SK-N-SH treated with all-trans-retinoic acid at 6 μM for 48 hours (cell line): ENCODE data around the gene KIT.

Source experiments
- ATAC-seq: fragments of 200-7000 bp; cut with Tn5 transposase; 3 replicates; pipeline ENCODE4 v1.9.1; 2020; ENCODE audit warnings: mild to moderate bottlenecking, moderate library complexity
- ARNTL ChIP-seq: fragments of 450-650 bp; formaldehyde crosslinking; IDR thresholded peaks from 2 replicates; pipeline ENCODE4 v1.5.0; 2020; ENCODE audit warnings: low read depth, mild to moderate bottlenecking, moderate library complexity, borderline replicate concordance
- BACH2 ChIP-seq: fragments of 250-450 bp; sonication (Bioruptor Pico); IDR thresholded peaks from 2 replicates; pipeline ENCODE4 v1.9.0; 2021; ENCODE audit warnings: mild to moderate bottlenecking, borderline replicate concordance
- CSDC2 ChIP-seq: fragments of 250-450 bp; sonication (Bioruptor Pico); IDR thresholded peaks from 2 replicates; pipeline ENCODE4 v1.5.0; 2020; ENCODE audit warnings: mild to moderate bottlenecking, moderate library complexity
- GLIS3 ChIP-seq: fragments of 250-450 bp; sonication (Bioruptor Pico); IDR thresholded peaks from 2 replicates; pipeline ENCODE4 v1.5.0; 2020; ENCODE audit warnings: mild to moderate bottlenecking, moderate library complexity
- ISL1 ChIP-seq: fragments of 250-450 bp; sonication (Bioruptor Pico); IDR thresholded peaks from 2 replicates; pipeline ENCODE4 v2.1.2; 2022; ENCODE audit warnings: mild to moderate bottlenecking, moderate library complexity
- OSR1 ChIP-seq: fragments of 250-450 bp; sonication (Bioruptor Pico); IDR thresholded peaks from 2 replicates; pipeline ENCODE4 v1.8.0; 2022; ENCODE audit warnings: moderate library complexity, mild to moderate bottlenecking, inconsistent platforms
- PPARA ChIP-seq: fragments of 250-450 bp; sonication (Bioruptor Pico); IDR thresholded peaks from 2 replicates; pipeline ENCODE4 v1.5.0; 2020; ENCODE audit warnings: mild to moderate bottlenecking, borderline replicate concordance
- RARB ChIP-seq: fragments of 250-450 bp; sonication (Bioruptor Pico); IDR thresholded peaks from 2 replicates; pipeline ENCODE4 v1.8.0; 2021; ENCODE audit warnings: mild to moderate bottlenecking, moderate library complexity
- SNAI2 ChIP-seq: fragments of 250-450 bp; sonication (Bioruptor Pico); IDR thresholded peaks from 2 replicates; pipeline ENCODE4 v1.5.0; 2020; ENCODE audit warnings: mild to moderate bottlenecking, moderate library complexity
- TCF4 ChIP-seq: fragments of 250-450 bp; sonication (Bioruptor Pico); IDR thresholded peaks from 2 replicates; pipeline ENCODE4 v1.8.0; 2021; ENCODE audit warnings: mild to moderate bottlenecking, moderate library complexity, borderline replicate concordance
- TOX ChIP-seq: fragments of 250-450 bp; sonication (Bioruptor Pico); IDR thresholded peaks from 2 replicates; pipeline ENCODE4 v1.8.0; 2021; ENCODE audit warnings: mild to moderate bottlenecking, moderate library complexity, borderline replicate concordance
- ZC3H10 ChIP-seq: fragments of 250-450 bp; sonication (Bioruptor Pico); IDR thresholded peaks from 2 replicates; pipeline ENCODE4 v1.5.1; 2021; ENCODE audit warnings: mild to moderate bottlenecking, moderate library complexity
- ZFP3 ChIP-seq: fragments of 250-450 bp; sonication (Bioruptor Pico); IDR thresholded peaks from 2 replicates; pipeline ENCODE4 v1.5.0; 2020; ENCODE audit warnings: mild to moderate bottlenecking, moderate library complexity
- ZFP30 ChIP-seq: fragments of 450-650 bp; formaldehyde crosslinking; IDR thresholded peaks from 2 replicates; pipeline ENCODE4 v1.5.0; 2022; ENCODE audit warnings: mild to moderate bottlenecking, moderate library complexity
- ZNF565 ChIP-seq: fragments of 450-650 bp; formaldehyde crosslinking; conservative IDR thresholded peaks from 2 replicates; pipeline ENCODE4 v1.5.0; 2020; ENCODE audit warnings: low read depth, mild to moderate bottlenecking, moderate library complexity
- ZNF70 ChIP-seq: fragments of 450-650 bp; formaldehyde crosslinking; IDR thresholded peaks from 2 replicates; pipeline ENCODE4 v1.5.0; 2020; ENCODE audit warnings: mild to moderate bottlenecking, moderate library complexity
- ZNF8 ChIP-seq: fragments of 450-650 bp; formaldehyde crosslinking; IDR thresholded peaks from 2 replicates; pipeline ENCODE4 v1.5.0; 2020; ENCODE audit warnings: mild to moderate bottlenecking, moderate library complexity
- TF ChIP-seq, protein P1 (sequence below): fragments of 250-450 bp; sonication (Bioruptor Pico); IDR thresholded peaks from 2 replicates; pipeline ENCODE4 v1.5.0; 2020; ENCODE audit warnings: mild to moderate bottlenecking, moderate library complexity
- TF ChIP-seq, protein P2 (sequence below): fragments of 250-450 bp; sonication (Bioruptor Pico); IDR thresholded peaks from 2 replicates; pipeline ENCODE4 v1.8.0; 2020; ENCODE audit warnings: mild to moderate bottlenecking, moderate library complexity, borderline replicate concordance
- TF ChIP-seq, protein P3 (sequence below): fragments of 250-450 bp; sonication (Bioruptor Pico); IDR thresholded peaks from 2 replicates; pipeline ENCODE4 v1.8.0; 2021; ENCODE audit warnings: low read depth, mild to moderate bottlenecking, moderate library complexity, borderline replicate concordance

KIT gene

DNA sequence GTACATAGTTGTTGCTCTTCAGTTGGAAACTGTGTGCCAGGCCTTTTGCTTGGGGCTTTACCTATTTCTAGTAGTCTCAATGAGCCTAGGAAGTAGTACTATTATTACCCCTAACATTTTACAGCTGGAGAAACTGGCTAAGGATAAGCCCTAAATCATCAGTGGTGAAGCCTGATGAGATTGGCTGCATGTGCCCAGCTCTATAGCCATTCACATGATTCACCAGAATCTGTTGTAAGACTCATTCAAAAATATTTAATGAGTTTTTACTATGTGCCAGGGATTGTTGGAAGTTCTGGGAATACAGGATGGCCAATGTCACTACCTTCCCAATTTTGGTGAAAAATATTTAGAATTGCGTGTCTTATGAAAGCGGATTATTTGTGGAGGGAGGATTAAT is 2.8 kb downstream of the KIT start:
- TF ChIP-seq ZNF70 (CRISPR knock-in tag) (no peak), TOX (CRISPR knock-in tag) (no peak), ZNF8 (CRISPR knock-in tag) (no peak), SNAI2 (no peak), GLIS3 (CRISPR knock-in tag) (no peak), CSDC2 (CRISPR knock-in tag) (no peak), BACH2 (CRISPR knock-in tag) (no peak)
- ATAC-seq: no peak

DNA sequence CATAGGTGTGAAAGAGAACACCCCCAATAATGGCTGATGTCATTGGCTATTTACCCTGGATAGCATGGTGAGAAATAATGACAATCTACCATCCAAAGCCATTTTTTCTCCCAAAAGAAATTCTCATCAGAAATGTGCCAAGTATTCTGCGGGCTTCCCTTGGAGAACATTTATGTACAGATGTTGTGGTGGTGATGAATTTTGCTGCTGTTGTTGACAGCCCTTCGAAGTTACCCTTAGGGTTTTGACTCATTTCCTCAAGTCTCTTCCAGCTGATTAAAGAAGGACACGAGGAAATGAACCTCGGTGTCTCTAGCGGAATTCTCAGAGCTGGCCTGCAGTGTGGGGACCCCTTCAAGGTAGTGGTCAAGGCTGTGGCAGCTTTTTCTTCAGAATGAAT is 3.4 kb downstream of the KIT start:
- TF ChIP-seq ZNF70 (CRISPR knock-in tag): no peak
- TF ChIP-seq PPARA: no peak
- no peak for TF ChIP-seq RARB (CRISPR knock-in tag)
- TF ChIP-seq, protein P1, sequence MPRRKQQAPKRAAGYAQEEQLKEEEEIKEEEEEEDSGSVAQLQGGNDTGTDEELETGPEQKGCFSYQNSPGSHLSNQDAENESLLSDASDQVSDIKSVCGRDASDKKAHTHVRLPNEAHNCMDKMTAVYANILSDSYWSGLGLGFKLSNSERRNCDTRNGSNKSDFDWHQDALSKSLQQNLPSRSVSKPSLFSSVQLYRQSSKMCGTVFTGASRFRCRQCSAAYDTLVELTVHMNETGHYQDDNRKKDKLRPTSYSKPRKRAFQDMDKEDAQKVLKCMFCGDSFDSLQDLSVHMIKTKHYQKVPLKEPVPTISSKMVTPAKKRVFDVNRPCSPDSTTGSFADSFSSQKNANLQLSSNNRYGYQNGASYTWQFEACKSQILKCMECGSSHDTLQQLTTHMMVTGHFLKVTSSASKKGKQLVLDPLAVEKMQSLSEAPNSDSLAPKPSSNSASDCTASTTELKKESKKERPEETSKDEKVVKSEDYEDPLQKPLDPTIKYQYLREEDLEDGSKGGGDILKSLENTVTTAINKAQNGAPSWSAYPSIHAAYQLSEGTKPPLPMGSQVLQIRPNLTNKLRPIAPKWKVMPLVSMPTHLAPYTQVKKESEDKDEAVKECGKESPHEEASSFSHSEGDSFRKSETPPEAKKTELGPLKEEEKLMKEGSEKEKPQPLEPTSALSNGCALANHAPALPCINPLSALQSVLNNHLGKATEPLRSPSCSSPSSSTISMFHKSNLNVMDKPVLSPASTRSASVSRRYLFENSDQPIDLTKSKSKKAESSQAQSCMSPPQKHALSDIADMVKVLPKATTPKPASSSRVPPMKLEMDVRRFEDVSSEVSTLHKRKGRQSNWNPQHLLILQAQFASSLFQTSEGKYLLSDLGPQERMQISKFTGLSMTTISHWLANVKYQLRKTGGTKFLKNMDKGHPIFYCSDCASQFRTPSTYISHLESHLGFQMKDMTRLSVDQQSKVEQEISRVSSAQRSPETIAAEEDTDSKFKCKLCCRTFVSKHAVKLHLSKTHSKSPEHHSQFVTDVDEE: no peak
- TF ChIP-seq, protein P2, sequence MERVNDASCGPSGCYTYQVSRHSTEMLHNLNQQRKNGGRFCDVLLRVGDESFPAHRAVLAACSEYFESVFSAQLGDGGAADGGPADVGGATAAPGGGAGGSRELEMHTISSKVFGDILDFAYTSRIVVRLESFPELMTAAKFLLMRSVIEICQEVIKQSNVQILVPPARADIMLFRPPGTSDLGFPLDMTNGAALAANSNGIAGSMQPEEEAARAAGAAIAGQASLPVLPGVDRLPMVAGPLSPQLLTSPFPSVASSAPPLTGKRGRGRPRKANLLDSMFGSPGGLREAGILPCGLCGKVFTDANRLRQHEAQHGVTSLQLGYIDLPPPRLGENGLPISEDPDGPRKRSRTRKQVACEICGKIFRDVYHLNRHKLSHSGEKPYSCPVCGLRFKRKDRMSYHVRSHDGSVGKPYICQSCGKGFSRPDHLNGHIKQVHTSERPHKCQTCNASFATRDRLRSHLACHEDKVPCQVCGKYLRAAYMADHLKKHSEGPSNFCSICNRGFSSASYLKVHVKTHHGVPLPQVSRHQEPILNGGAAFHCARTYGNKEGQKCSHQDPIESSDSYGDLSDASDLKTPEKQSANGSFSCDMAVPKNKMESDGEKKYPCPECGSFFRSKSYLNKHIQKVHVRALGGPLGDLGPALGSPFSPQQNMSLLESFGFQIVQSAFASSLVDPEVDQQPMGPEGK: no peak
- TF ChIP-seq CSDC2 (CRISPR knock-in tag): no peak
- no peak for TF ChIP-seq ZC3H10 (CRISPR knock-in tag)
- no peak for TF ChIP-seq ARNTL
- TF ChIP-seq ISL1 (CRISPR knock-in tag): no peak
- ATAC-seq: no peak

DNA sequence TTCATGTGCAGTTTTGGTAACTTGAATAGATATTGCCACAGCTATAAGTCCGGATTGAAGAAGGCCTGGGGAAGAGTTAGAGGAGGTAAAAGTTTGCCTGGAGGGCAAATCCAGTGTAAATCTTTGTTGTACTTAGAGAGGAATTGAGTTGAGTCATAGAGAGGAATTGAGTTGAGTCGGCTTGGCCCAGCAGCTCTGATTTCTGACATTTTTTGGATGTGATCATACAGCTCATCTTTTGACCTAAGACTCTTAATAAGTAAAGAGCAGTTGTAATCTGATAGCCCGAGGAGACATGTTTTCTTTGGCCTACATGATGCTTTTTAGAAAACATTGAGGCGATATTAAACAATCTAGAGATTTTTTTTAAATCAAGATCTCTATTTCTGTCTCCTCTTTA is 3.9 kb downstream of the KIT start:
- ATAC-seq: peak; percentile 68
- peak; percentile 83 for TF ChIP-seq ISL1 (CRISPR knock-in tag)
- TF ChIP-seq, protein P3, sequence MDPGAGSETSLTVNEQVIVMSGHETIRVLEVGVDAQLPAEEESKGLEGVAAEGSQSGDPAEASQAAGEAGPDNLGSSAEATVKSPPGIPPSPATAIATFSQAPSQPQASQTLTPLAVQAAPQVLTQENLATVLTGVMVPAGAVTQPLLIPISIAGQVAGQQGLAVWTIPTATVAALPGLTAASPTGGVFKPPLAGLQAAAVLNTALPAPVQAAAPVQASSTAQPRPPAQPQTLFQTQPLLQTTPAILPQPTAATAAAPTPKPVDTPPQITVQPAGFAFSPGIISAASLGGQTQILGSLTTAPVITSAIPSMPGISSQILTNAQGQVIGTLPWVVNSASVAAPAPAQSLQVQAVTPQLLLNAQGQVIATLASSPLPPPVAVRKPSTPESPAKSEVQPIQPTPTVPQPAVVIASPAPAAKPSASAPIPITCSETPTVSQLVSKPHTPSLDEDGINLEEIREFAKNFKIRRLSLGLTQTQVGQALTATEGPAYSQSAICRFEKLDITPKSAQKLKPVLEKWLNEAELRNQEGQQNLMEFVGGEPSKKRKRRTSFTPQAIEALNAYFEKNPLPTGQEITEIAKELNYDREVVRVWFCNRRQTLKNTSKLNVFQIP (CRISPR knock-in tag): no peak

DNA sequence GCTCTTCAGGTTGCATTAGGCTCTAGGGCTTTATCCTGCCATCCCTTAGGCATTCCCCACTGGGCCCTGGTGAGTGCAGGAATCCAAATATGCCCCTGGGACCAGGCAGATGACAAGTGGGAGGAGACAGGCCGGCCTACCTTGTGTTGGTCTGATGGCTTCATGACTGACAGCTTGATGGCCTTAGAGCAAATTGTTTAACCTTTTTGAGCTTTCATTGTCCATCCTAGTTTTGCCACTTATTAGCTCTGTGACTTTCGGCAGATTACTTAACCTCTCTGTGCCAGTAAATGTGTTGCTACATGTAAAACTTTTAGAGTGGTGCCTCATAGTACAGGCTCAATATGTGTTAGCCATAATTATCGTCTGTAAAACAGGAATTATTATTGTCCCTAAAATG is 4.4 kb downstream of the KIT start:
- no peak for TF ChIP-seq ZNF565
- TF ChIP-seq, protein P3 (CRISPR knock-in tag): no peak
- no peak for ATAC-seq

DNA sequence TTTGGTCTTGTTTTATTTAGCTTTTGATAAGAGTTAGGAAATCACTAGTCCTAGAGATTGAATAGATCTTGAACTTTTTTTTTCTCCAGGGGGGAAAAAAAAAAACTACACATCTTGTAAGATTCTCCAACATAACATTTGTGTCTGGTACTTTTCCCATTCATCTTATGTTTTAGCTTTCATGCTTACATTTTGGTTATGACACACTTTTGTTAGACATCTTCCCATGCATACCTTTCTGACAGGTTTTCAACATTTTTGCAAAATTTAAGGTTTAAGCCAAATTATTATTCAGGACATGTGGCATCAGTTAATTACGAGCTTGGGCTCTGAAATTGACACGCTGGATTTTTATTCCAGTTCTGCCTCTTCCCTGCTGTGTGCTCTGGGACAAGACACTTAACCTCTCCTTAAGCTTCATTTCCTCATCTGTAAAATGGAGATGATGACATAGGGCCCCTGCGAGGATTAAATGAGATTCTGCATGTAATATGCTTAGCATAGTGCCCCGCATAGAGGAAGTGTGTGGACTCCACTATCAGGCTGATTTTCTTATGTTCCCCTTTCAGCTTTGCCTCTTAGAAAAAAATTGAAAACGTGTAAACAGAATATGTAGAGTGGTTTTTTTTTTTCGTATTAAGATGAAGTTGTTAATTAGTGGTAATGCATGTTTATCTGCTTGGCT is 5.3 kb downstream of the KIT start:
- ATAC-seq: no peak
- no peak for TF ChIP-seq ZC3H10 (CRISPR knock-in tag)
- TF ChIP-seq, all 23 proteins: peak for 0

DNA sequence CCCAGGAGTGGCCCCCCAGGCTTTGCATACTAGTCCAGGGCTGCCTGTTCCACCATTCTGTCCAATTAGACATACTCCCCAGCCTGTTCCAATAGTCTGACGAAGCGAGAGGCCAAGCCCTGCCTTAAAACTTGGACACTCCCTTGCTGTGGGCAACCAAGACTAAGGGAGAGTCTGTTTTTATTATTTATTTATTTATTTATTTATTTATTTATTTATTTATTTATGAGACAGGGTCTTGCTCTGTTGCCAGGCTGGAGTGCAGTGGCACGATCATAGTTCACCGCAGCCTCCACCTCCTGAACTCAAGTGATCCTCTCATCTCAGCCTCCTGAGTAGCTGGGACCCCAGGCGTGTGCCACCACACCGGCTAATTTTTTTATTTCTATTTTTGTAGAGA is 6.6 kb downstream of the KIT start:
- ATAC-seq: no peak
- TF ChIP-seq, protein P2: no peak
- TF ChIP-seq ZFP3 (CRISPR knock-in tag) (no peak), ZFP30 (CRISPR knock-in tag) (no peak), TCF4 (CRISPR knock-in tag) (no peak), OSR1 (CRISPR knock-in tag) (no peak), BACH2 (CRISPR knock-in tag) (no peak), ISL1 (CRISPR knock-in tag) (no peak), ZNF565 (no peak), SNAI2 (no peak), ZC3H10 (CRISPR knock-in tag) (no peak)
- TF ChIP-seq, protein P3 (CRISPR knock-in tag): no peak
